ENCODE data around the gene GDI2.

The GDI2 gene

GRCh38 chr10:5720182-5720581 lies 93.1 kb downstream of the GDI2 start:
- TF ChIP-seq, protein P1, sequence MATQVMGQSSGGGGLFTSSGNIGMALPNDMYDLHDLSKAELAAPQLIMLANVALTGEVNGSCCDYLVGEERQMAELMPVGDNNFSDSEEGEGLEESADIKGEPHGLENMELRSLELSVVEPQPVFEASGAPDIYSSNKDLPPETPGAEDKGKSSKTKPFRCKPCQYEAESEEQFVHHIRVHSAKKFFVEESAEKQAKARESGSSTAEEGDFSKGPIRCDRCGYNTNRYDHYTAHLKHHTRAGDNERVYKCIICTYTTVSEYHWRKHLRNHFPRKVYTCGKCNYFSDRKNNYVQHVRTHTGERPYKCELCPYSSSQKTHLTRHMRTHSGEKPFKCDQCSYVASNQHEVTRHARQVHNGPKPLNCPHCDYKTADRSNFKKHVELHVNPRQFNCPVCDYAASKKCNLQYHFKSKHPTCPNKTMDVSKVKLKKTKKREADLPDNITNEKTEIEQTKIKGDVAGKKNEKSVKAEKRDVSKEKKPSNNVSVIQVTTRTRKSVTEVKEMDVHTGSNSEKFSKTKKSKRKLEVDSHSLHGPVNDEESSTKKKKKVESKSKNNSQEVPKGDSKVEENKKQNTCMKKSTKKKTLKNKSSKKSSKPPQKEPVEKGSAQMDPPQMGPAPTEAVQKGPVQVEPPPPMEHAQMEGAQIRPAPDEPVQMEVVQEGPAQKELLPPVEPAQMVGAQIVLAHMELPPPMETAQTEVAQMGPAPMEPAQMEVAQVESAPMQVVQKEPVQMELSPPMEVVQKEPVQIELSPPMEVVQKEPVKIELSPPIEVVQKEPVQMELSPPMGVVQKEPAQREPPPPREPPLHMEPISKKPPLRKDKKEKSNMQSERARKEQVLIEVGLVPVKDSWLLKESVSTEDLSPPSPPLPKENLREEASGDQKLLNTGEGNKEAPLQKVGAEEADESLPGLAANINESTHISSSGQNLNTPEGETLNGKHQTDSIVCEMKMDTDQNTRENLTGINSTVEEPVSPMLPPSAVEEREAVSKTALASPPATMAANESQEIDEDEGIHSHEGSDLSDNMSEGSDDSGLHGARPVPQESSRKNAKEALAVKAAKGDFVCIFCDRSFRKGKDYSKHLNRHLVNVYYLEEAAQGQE (IDR thresholded peaks at IDR 0.05; ENCODE audit: insufficient read depth in 1 of 2, low read depth in 2 of 2, low read length in 2 of 2), result no peak
- TF ChIP-seq TAF1 (IDR thresholded peaks at IDR 0.05; ENCODE audit: borderline replicate concordance, insufficient read depth, low read length), result no peak
- TF ChIP-seq POLR2AphosphoS5 (IDR thresholded peaks at IDR 0.05; ENCODE audit: low read depth, low read length), result no peak
- TF ChIP-seq SIN3A (IDR thresholded peaks at IDR 0.05; ENCODE audit: borderline replicate concordance, insufficient read depth, low read length), result no peak
- TF ChIP-seq FOXP2 (optimal IDR thresholded peaks at IDR 0.05; ENCODE audit: borderline replicate concordance, extremely low read depth, extremely low read length, insufficient read depth), result no peak

- TF ChIP-seq POLR2AphosphoS5 (IDR thresholded peaks at IDR 0.05; ENCODE audit: low read depth, low read length) (no peak), TAF1 (IDR thresholded peaks at IDR 0.05; ENCODE audit: borderline replicate concordance, insufficient read depth, low read length) (no peak), SIN3A (IDR thresholded peaks at IDR 0.05; ENCODE audit: borderline replicate concordance, insufficient read depth, low read length) (no peak), FOXP2 (optimal IDR thresholded peaks at IDR 0.05; ENCODE audit: borderline replicate concordance, extremely low read depth, extremely low read length, insufficient read depth) (no peak)
- TF ChIP-seq, protein P1 (IDR thresholded peaks at IDR 0.05; ENCODE audit: insufficient read depth in 1 of 2, low read depth in 2 of 2, low read length in 2 of 2), result no peak
Observed at GRCh38 chr10:5719546-5719945, 93.7 kb downstream of the GDI2 start.
